Loucy (cell line): ENCODE measurements around the gene FGFBP3.

Experiments
- H2AFZ ChIP-seq: fragments of 200-600 bp; sonication (generic); 2 replicates; pipeline ENCODE4 v1.6.0; 2016; ENCODE audit warnings: antibody characterized with exemption, mild to moderate bottlenecking, low read length, moderate library complexity
- H3F3A ChIP-seq: fragments of 200-600 bp; 2 replicates; pipeline ENCODE4 v1.6.0; 2016; ENCODE audit warnings: antibody characterized with exemption, low read depth, mild to moderate bottlenecking
- H3K27me3 ChIP-seq: fragments of 200-600 bp; sonication (generic); 2 replicates; pipeline ENCODE4 v1.6.1; 2014; ENCODE audit warnings: low read length, mild to moderate bottlenecking; ENCODE audit not compliant: insufficient read depth, poor library complexity, severe bottlenecking
- H3K36me3 ChIP-seq: fragments of 200-600 bp; sonication (generic); 2 replicates; pipeline ENCODE4 v1.6.1; 2016; ENCODE audit warnings: low read length; ENCODE audit not compliant: insufficient read depth
- H3K4me1 ChIP-seq: fragments of 200-600 bp; sonication (generic); 2 replicates; pipeline ENCODE4 v1.5.1; 2014; ENCODE audit warnings: low read length, mild to moderate bottlenecking; ENCODE audit not compliant: insufficient read depth, poor library complexity, severe bottlenecking
- H3K4me2 ChIP-seq: fragments of 200-600 bp; sonication (generic); 2 replicates; pipeline ENCODE4 v1.6.0; 2014; ENCODE audit warnings: antibody characterized with exemption, low read length, low read depth, mild to moderate bottlenecking; ENCODE audit not compliant: poor library complexity, severe bottlenecking
- H3K4me3 ChIP-seq: fragments of 200-600 bp; sonication (generic); 2 replicates; pipeline ENCODE4 v1.5.1; 2014; ENCODE audit warnings: low read length, mild to moderate bottlenecking, mixed read lengths; ENCODE audit not compliant: poor library complexity, severe bottlenecking
- H3K79me2 ChIP-seq: fragments of 200-600 bp; sonication (generic); 2 replicates; pipeline ENCODE4 v1.6.1; 2014; ENCODE audit warnings: low read length; ENCODE audit not compliant: insufficient read depth
- H3K9ac ChIP-seq: fragments of 200-600 bp; sonication (generic); 2 replicates; pipeline ENCODE4 v1.6.0; 2014; ENCODE audit warnings: mild to moderate bottlenecking, low read depth, low read length, moderate library complexity; ENCODE audit not compliant: poor library complexity, severe bottlenecking
- H3K9me2 ChIP-seq: fragments of 200-600 bp; sonication (generic); replicated peaks from 2 replicates; pipeline ENCODE4 v1.6.1; 2016; ENCODE audit warnings: low read depth, low read length, mixed read lengths
- H3K9me3 ChIP-seq: fragments of 200-600 bp; sonication (generic); 2 replicates; pipeline ENCODE4 v1.6.1; 2014; ENCODE audit warnings: mild to moderate bottlenecking, antibody characterized with exemption, low read length, low read depth; ENCODE audit not compliant: insufficient read depth
- H4K20me1 ChIP-seq: fragments of 200-600 bp; sonication (generic); 2 replicates; pipeline ENCODE4 v1.6.0; 2014; ENCODE audit warnings: antibody characterized with exemption, low read length, mild to moderate bottlenecking; ENCODE audit not compliant: insufficient read depth, poor library complexity, severe bottlenecking
- CTCF ChIP-seq: fragments of 200-600 bp; sonication (generic); conservative IDR thresholded peaks from 2 replicates; pipeline ENCODE4 v1.5.1; 2014; ENCODE audit warnings: mild to moderate bottlenecking, antibody characterized with exemption, low read length
- EZH2phosphoT487 ChIP-seq: fragments of 200-600 bp; IDR thresholded peaks from 2 replicates; pipeline ENCODE4 v1.6.1; 2018; ENCODE audit warnings: antibody characterized with exemption, mild to moderate bottlenecking, moderate library complexity, borderline replicate concordance

Gene FGFBP3

GRCh38 chr10:91924212-91925021, 15.1 kb upstream of the FGFBP3 start:
- Histone ChIP-seq H3K79me2 (peaks cover 65% of the 10 kb centered on the region), H2AFZ (peak overlapping the region; percentile 100), H3K9me3 (no peaks in the 10 kb centered on the region), H3K27me3 (no peaks in the 10 kb centered on the region), H4K20me1 (peaks cover 46% of the 10 kb centered on the region), H3K9ac (peak overlapping the region; percentile 96), H3K4me1 (peaks cover 55% of the 10 kb centered on the region), H3K36me3 (no peaks in the 10 kb centered on the region), H3F3A (no peaks in the 10 kb centered on the region; the same call in 1 of the 2 replicates), H3K4me3 (peak overlapping the region; percentile 98), H3K4me2 (peak overlapping the region; percentile 99), H3K9me2 (no peaks in the 10 kb centered on the region)
- TF ChIP-seq EZH2phosphoT487: no peak
- no peak for TF ChIP-seq CTCF

- no peaks in the 10 kb centered on the region for H3K9me3 ChIP-seq
- peaks cover 57% of the 10 kb centered on the region for H3K79me2 ChIP-seq
- H3K9me2 ChIP-seq: no peaks in the 10 kb centered on the region
- no peaks in the 10 kb centered on the region for H3K27me3 ChIP-seq
- H3K4me2 ChIP-seq: peak within 1 kb of the TSS; percentile 99
- H4K20me1 ChIP-seq: peaks cover 38% of the 10 kb centered on the region
- no peaks in the 10 kb centered on the region; the same call in 1 of the 2 replicates for H3F3A ChIP-seq
- H3K9ac ChIP-seq: peak within 1 kb of the TSS; percentile 96
- peak within 1 kb of the TSS; percentile 100 for H2AFZ ChIP-seq
- TF ChIP-seq CTCF (no peak), EZH2phosphoT487 (no peak)
- no peaks in the 10 kb centered on the region for H3K36me3 ChIP-seq
- peaks cover 47% of the 10 kb centered on the region for H3K4me1 ChIP-seq
- H3K4me3 ChIP-seq: peak within 1 kb of the TSS; percentile 98
These were observed 14.3 kb upstream of the FGFBP3 start, which contains the start of gene BTAF1 for GRCh38 chr10:91923371-91924211. Gene BTAF1, plus strand, starts transcription at chr10:91923770. Its CDS starts 307 bp downstream, at chr10:91924077.

- Histone ChIP-seq H2AFZ (no peak overlapping the region), H3K36me3 (no peaks in the 10 kb centered on the region), H3K4me1 (peaks cover 16% of the 10 kb centered on the region), H3K9me3 (no peaks in the 10 kb centered on the region), H3K79me2 (peaks cover 18% of the 10 kb centered on the region), H3K9ac (no peak overlapping the region), H3K9me2 (no peaks in the 10 kb centered on the region), H4K20me1 (peaks cover 7% of the 10 kb centered on the region), H3F3A (no peaks in the 10 kb centered on the region; the same call in 1 of the 2 replicates), H3K27me3 (no peaks in the 10 kb centered on the region), H3K4me2 (no peak overlapping the region), H3K4me3 (no peak overlapping the region)
- TF ChIP-seq EZH2phosphoT487 (no peak), CTCF (no peak)
These were observed 10.4 kb upstream of the FGFBP3 start for GRCh38 chr10:91919651-91920050.
